ENCODE results near the gene RAB31.
"Not testable (repeated sequence)": the region's sequence is repeated elsewhere in the genome, so short reads cannot be mapped to it uniquely, and the experiment has no call there.

The RAB31 gene

DNA sequence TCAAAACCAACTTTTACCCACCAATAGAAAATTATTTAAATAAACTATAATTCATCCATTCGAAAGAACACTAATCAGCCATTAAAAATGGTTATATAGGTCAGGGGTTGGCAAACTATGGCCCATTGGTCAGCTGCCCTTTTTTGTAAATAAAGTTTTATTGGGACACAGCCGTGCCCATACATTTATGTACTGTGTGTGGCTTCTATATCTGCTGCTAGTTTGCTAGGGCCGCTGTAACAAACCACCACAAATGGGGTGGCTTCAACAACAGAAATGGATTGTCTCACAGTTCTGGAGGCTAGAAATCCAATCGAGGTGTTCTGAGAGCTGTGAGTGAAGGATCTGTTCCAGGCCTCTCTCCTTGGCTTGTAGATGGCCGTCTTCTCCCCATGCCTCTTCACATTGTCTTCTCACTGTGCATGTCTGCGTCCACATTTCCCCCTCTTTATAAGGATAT is 170.7 kb downstream of the RAB31 start:
- Histone ChIP-seq H3K4me3 (ENCODE audit: low read length) (no peak overlapping the region), H3K4me1 (ENCODE audit: control insufficient read depth, insufficient read depth, low read length) (peaks cover 18% of the 10 kb centered on the region), H3K9ac (ENCODE audit: low read depth, low read length) (no peak overlapping the region), H3K27me3 (ENCODE audit: control insufficient read depth, insufficient read depth, low read length) (no peaks in the 10 kb centered on the region), H3K4me2 (ENCODE audit: low read length) (no peak overlapping the region), H3K9me3 (replicated peaks; ENCODE audit: low read length) (no peaks in the 10 kb centered on the region), H3K36me3 (ENCODE audit: insufficient read depth, low read length) (no peaks in the 10 kb centered on the region)

DNA sequence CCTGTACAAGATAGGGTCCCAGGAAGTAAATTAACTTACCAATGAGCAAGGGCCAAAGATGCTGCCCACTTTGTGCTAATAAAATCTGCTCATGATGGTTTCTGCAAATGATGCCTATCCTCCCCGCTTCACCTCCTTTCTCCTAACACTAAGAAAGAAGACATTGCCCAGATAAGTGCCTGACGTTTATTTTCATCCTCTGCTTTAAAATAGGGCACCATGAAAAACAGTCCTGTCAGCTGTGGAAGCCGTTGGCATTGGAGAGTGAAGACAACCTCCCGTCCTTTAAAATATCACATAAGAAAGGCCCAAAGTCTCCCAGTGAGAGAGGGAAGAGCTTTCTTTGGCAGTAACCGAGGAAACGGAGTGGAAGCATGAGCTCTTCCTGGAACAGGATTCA is 176.0 kb downstream of the RAB31 start:
- Histone ChIP-seq H3K4me3 (ENCODE audit: low read length) (no peak overlapping the region), H3K9me3 (replicated peaks; ENCODE audit: low read length) (no peaks in the 10 kb centered on the region), H3K9ac (ENCODE audit: low read depth, low read length) (no peak overlapping the region), H3K36me3 (ENCODE audit: insufficient read depth, low read length) (no peaks in the 10 kb centered on the region), H3K27me3 (ENCODE audit: control insufficient read depth, insufficient read depth, low read length) (no peaks in the 10 kb centered on the region), H3K4me1 (ENCODE audit: control insufficient read depth, insufficient read depth, low read length) (peaks cover 9% of the 10 kb centered on the region), H3K4me2 (ENCODE audit: low read length) (no peak overlapping the region)

DNA sequence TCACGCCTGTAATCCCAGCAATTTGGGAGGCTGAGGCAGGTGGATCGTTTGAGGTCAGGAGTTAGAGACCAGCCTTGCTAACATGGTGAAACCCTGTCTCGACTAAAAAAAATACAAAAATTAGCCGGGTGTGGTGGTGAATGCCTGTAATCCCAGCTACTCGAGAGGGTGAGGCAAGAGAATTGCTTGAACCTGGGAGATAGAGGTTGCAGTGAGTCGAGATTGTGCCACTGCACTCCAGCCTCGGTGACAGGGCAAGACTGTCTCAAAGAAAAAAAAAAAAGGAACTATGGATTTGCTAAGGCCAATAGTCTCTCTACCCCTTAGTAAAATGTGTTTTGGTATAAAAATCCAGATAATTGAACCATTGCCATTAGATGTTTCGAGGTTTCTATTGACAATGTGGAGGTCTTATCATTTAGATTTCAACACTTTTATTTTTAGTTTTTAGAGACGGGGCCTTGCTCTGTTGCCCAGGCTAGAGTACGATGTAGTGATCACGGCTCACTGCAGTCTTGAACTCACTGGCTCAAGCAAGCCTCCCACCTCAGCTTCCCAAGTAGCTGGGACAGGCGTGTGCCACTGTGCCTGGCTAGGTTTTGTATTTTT is 176.5 kb downstream of the RAB31 start:
- Histone ChIP-seq H3K9me3 (replicated peaks; ENCODE audit: low read length) (no peaks in the 10 kb centered on the region), H3K36me3 (ENCODE audit: insufficient read depth, low read length) (no peaks in the 10 kb centered on the region), H3K4me3 (ENCODE audit: low read length) (no peak overlapping the region), H3K9ac (ENCODE audit: low read depth, low read length) (no peak overlapping the region), H3K4me1 (ENCODE audit: control insufficient read depth, insufficient read depth, low read length) (peaks cover 9% of the 10 kb centered on the region), H3K4me2 (ENCODE audit: low read length) (no peak overlapping the region), H3K27me3 (ENCODE audit: control insufficient read depth, insufficient read depth, low read length) (no peaks in the 10 kb centered on the region)

DNA sequence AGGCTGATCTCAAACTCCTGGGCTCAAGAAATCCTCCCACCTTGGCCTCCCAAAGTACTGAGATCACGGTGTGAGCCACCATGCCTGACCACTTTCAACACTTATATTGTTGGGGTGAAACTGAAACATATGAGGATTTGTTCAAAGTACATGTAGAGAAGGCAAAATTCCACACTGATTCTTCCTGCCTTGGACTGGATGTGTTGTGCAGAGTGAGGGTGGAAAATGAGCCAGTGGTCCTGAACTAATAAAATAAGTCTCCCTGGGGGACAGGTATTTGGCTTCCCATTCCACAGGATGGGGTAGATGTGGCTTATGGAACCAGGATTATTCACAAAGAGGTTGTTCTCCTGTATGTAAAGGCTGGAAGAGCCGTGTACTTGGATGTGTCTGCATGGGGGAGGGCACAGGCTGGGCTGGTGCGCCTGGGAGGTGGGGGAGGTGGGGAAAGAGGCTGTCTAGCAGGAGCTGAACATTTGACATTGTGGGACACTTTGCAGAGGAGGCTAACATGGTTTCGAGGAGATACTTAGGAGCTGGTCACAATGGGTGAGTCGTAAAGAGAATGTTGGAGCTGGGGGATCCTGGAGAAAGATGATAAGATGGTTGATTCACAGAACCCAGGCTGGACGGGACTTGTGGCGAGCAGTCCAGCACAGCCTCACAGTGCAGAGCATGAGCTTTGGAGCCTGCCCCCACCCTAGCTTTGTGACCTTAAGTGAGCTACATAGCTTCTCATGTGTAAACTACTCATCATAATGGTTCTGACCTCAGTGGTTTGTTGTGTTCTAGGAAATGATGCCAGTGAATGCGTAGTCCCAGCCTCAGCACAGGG is 177.3 kb downstream of the RAB31 start, which contains the start of gene TXNDC2:
Gene TXNDC2, plus strand, starts transcription at position 804 of the 835 bp plus-strand sequence. CDS start 708 bp downstream, outside the sequence.
- Histone ChIP-seq H3K9ac (ENCODE audit: low read depth, low read length) (no peak within 1 kb of the TSS), H3K36me3 (ENCODE audit: insufficient read depth, low read length) (no peaks in the 10 kb centered on the region), H3K4me2 (ENCODE audit: low read length) (no peak within 1 kb of the TSS), H3K9me3 (replicated peaks; ENCODE audit: low read length) (no peaks in the 10 kb centered on the region), H3K4me1 (ENCODE audit: control insufficient read depth, insufficient read depth, low read length) (peaks cover 9% of the 10 kb centered on the region), H3K27me3 (ENCODE audit: control insufficient read depth, insufficient read depth, low read length) (no peaks in the 10 kb centered on the region), H3K4me3 (ENCODE audit: low read length) (no peak within 1 kb of the TSS)

DNA sequence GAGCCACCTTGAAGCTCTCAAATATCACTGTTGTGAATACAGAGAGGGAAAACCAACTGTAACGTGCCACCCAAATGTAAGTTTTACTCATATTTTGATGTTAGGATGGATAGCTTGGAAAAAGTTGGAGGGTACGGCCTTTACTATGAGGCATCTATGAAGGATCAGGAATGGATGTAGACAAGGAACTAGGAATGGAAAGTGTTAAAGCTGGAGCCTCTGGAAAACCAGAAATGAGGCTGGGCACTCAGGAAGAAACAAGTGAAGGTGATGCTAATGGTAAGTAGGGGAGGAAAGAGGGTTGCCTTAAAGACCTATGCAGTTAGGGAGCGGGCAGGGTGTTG is 177.9 kb downstream of the RAB31 start:
- Histone ChIP-seq H3K9me3 (replicated peaks; ENCODE audit: low read length) (no peaks in the 10 kb centered on the region), H3K36me3 (ENCODE audit: insufficient read depth, low read length) (no peaks in the 10 kb centered on the region), H3K27me3 (ENCODE audit: control insufficient read depth, insufficient read depth, low read length) (no peaks in the 10 kb centered on the region), H3K4me3 (ENCODE audit: low read length) (no peak overlapping the region), H3K4me1 (ENCODE audit: control insufficient read depth, insufficient read depth, low read length) (peaks cover 10% of the 10 kb centered on the region), H3K9ac (ENCODE audit: low read depth, low read length) (no peak overlapping the region), H3K4me2 (ENCODE audit: low read length) (no peak overlapping the region)

DNA sequence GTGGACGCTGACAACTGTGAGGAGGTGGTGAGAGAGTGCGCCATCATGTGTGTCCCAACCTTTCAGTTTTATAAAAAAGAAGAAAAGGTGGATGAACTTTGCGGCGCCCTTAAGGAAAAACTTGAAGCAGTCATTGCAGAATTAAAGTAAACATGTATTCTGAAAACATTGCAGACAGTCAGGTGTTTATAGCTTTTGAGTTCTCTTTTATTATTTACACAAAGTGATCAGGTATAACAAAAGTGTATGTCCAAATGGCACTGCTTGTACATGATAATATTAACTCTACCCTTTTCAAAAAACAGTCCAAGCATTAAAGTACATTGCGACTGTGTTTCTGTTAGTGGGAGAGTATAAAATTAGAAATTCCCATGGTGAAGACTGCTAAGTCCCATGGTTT is 179.9 kb downstream of the RAB31 start:
- no peaks in the 10 kb centered on the region for H3K36me3 ChIP-seq (ENCODE audit: insufficient read depth, low read length)
- H3K4me1 ChIP-seq (ENCODE audit: control insufficient read depth, insufficient read depth, low read length) = peaks cover 19% of the 10 kb centered on the region
- no peaks in the 10 kb centered on the region for H3K27me3 ChIP-seq (ENCODE audit: control insufficient read depth, insufficient read depth, low read length)
- H3K4me2 ChIP-seq (ENCODE audit: low read length) = no peak overlapping the region
- no peaks in the 10 kb centered on the region for H3K9me3 ChIP-seq (replicated peaks; ENCODE audit: low read length)
- H3K4me3 ChIP-seq (ENCODE audit: low read length) = no peak overlapping the region
- H3K9ac ChIP-seq (ENCODE audit: low read depth, low read length) = no peak overlapping the region

DNA sequence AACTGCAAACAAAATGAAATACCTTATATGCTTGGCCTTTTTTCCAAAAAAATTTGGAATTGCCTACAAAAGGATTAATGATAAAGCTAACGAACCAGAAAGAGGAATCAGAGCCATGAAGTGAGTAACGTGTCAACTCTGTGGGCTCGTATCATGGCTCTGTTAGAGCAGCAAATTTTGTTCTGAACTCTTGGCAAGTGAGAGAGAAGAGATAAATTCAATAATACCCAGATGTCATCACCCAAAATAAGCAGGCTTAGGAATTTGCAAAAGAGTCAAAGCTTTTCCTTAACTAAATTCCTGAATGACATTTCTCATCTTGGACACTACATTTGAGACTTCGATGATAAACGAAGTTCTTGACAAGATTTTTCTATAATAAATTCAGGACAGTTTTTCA is 182.1 kb downstream of the RAB31 start:
- Histone ChIP-seq H3K4me2 (ENCODE audit: low read length) (no peak overlapping the region), H3K4me1 (ENCODE audit: control insufficient read depth, insufficient read depth, low read length) (peaks cover 18% of the 10 kb centered on the region), H3K9me3 (replicated peaks; ENCODE audit: low read length) (no peaks in the 10 kb centered on the region), H3K4me3 (ENCODE audit: low read length) (no peak overlapping the region), H3K9ac (ENCODE audit: low read depth, low read length) (no peak overlapping the region), H3K27me3 (ENCODE audit: control insufficient read depth, insufficient read depth, low read length) (no peaks in the 10 kb centered on the region), H3K36me3 (ENCODE audit: insufficient read depth, low read length) (no peaks in the 10 kb centered on the region)

DNA sequence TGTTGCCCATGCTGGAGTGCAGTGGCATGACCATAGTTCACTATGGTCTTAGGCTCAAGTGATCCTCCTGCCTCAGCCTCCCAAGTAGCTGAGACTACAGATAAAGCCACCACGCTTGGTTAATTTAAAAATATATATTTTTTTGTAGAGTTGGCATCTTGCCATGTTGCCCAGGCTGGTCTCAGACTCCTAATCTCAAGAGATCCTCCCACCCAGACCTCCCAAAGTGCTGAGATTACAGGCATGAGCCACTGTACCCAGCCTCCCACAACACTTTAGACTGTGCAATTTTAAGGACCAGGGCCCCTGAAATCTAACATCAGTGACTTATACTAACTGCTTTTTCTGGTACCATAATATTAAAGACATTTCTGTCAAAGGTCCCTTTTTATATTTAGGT is 182.9 kb downstream of the RAB31 start:
- Histone ChIP-seq H3K36me3 (ENCODE audit: insufficient read depth, low read length) (no peaks in the 10 kb centered on the region), H3K4me2 (ENCODE audit: low read length) (no peak overlapping the region), H3K9me3 (replicated peaks; ENCODE audit: low read length) (no peaks in the 10 kb centered on the region), H3K27me3 (ENCODE audit: control insufficient read depth, insufficient read depth, low read length) (no peaks in the 10 kb centered on the region), H3K9ac (ENCODE audit: low read depth, low read length) (no peak overlapping the region), H3K4me3 (ENCODE audit: low read length) (no peak overlapping the region), H3K4me1 (ENCODE audit: control insufficient read depth, insufficient read depth, low read length) (peaks cover 16% of the 10 kb centered on the region)

DNA sequence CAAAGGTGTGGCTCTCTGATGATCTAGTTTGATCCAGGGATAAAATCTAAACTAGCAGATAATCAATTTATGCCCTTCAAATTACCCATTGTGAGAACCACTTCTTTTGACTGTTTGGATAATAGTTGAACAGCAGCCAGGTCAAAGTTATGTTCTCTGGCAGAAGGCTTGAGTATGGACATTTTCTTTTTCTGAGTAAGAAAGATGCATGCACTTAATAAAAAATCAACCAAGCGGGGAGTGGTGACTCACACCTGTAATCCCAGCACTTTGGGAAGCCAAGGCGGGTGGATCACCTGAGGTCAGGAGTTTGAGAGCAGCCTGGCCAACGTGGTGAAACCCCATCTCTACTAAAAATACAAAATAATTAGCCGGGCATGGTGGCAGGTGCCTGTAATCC is 183.4 kb downstream of the RAB31 start:
- peaks cover 13% of the 10 kb centered on the region for H3K4me1 ChIP-seq (ENCODE audit: control insufficient read depth, insufficient read depth, low read length)
- not testable (repeated sequence) for H3K9me3 ChIP-seq (replicated peaks; ENCODE audit: low read length); H3K36me3 ChIP-seq (ENCODE audit: insufficient read depth, low read length); H3K4me3 ChIP-seq (ENCODE audit: low read length); H3K27me3 ChIP-seq (ENCODE audit: control insufficient read depth, insufficient read depth, low read length); H3K9ac ChIP-seq (ENCODE audit: low read depth, low read length); H3K4me2 ChIP-seq (ENCODE audit: low read length)

DNA sequence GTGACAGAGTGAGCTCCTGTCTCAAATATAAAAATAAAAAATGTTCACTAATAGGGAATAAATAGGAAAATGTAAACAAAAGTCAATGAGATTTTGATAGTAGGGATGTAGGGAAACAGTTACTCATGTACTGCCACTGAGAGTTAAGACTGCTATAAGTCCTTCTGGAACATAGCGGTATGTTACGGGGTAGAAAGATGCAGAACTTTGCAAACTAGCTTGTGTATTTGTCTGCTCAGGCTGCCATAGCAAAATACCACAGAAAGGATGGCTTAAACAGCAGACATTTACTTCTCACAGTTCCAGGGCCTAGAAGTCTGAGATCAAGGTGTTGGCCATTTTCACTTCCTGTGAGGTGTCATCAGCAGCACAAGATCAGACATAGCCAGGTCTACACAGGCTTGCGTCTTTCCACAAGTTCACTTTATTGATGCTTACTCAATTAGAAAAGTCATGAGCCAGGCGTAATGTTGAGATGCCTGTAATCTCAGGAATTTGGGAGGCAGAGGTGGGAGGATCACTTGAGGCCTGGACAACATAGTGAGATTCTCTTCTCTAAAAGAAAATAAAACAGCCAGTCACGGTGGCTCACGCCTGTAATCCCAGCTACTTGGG is 186.5 kb downstream of the RAB31 start:
- no peak overlapping the region for H3K4me2 ChIP-seq (ENCODE audit: low read length)
- peaks cover 13% of the 10 kb centered on the region for H3K4me1 ChIP-seq (ENCODE audit: control insufficient read depth, insufficient read depth, low read length)
- H3K36me3 ChIP-seq (ENCODE audit: insufficient read depth, low read length) = no peaks in the 10 kb centered on the region
- no peak overlapping the region for H3K9ac ChIP-seq (ENCODE audit: low read depth, low read length)
- H3K27me3 ChIP-seq (ENCODE audit: control insufficient read depth, insufficient read depth, low read length) = no peaks in the 10 kb centered on the region
- no peaks in the 10 kb centered on the region for H3K9me3 ChIP-seq (replicated peaks; ENCODE audit: low read length)
- no peak overlapping the region for H3K4me3 ChIP-seq (ENCODE audit: low read length)

DNA sequence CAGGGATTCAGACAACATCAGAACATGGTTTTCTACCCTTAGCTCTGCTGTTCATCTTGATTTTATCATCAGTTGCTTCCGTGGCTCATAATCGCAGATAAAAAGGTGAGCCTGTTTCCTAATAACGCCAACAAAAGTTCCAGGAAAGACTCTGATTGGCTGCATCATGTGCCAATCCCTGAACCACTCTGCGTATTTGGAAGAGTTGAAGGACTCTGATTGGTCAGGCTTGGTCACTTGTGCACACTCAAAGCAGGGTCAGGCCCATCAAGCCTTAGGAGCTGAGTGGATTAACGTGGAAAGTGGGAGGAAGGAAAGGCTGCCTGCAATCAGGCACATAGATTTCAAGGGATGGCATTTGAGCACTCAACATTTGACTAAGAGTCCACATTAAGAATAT is 189.0 kb downstream of the RAB31 start:
- Histone ChIP-seq H3K4me3 (ENCODE audit: low read length) (no peak overlapping the region), H3K4me2 (ENCODE audit: low read length) (no peak overlapping the region), H3K27me3 (ENCODE audit: control insufficient read depth, insufficient read depth, low read length) (no peaks in the 10 kb centered on the region), H3K9me3 (replicated peaks; ENCODE audit: low read length) (no peaks in the 10 kb centered on the region), H3K4me1 (ENCODE audit: control insufficient read depth, insufficient read depth, low read length) (peaks cover 4% of the 10 kb centered on the region), H3K9ac (ENCODE audit: low read depth, low read length) (no peak overlapping the region), H3K36me3 (ENCODE audit: insufficient read depth, low read length) (no peaks in the 10 kb centered on the region)
